ENCODE results near the gene DLG2. TPM values are rescaled to one million over a fixed set of nuclear protein-coding genes. Genes with fewer than 3 reads are reported as not detected.

The DLG2 gene
- polyA plus RNA-seq, 2 donors = 2.6 to 6.7 TPM

GRCh38 chr11:84468235-84468634, 1158.9 kb downstream of the DLG2 start:
- Histone ChIP-seq H3K27ac (ENCODE audit: low read depth in 2 of 2, low read length in 1 of 2) (no peak overlapping the region), H3K4me1 (ENCODE audit: control insufficient read depth in 2 of 2, insufficient read depth in 2 of 2, low read length in 1 of 2) (no peaks in the 10 kb centered on the region), H3K36me3 (ENCODE audit: control insufficient read depth in 2 of 2, insufficient read depth in 2 of 2, low read length in 1 of 2) (no peaks in the 10 kb centered on the region), H3K9me3 (ENCODE audit: control insufficient read depth in 2 of 2, insufficient read depth in 1 of 2, low read depth in 1 of 2, low read length in 1 of 2) (no peaks in the 10 kb centered on the region), H3K27me3 (ENCODE audit: control insufficient read depth in 1 of 2, insufficient read depth in 2 of 2, low read length in 2 of 2) (no peaks in the 10 kb centered on the region), H3K4me3 (ENCODE audit: low read depth in 1 of 2, low read length in 2 of 2) (no peak overlapping the region)

- H3K27me3 ChIP-seq (ENCODE audit: control insufficient read depth in 1 of 2, insufficient read depth in 2 of 2, low read length in 2 of 2) = no peaks in the 10 kb centered on the region
- H3K4me1 ChIP-seq (ENCODE audit: control insufficient read depth in 2 of 2, insufficient read depth in 2 of 2, low read length in 1 of 2) = no peaks in the 10 kb centered on the region
- no peak overlapping the region for H3K27ac ChIP-seq (ENCODE audit: low read depth in 2 of 2, low read length in 1 of 2)
- no peaks in the 10 kb centered on the region for H3K9me3 ChIP-seq (ENCODE audit: control insufficient read depth in 2 of 2, insufficient read depth in 1 of 2, low read depth in 1 of 2, low read length in 1 of 2)
- no peak overlapping the region for H3K4me3 ChIP-seq (ENCODE audit: low read depth in 1 of 2, low read length in 2 of 2)
- no peaks in the 10 kb centered on the region for H3K36me3 ChIP-seq (ENCODE audit: control insufficient read depth in 2 of 2, insufficient read depth in 2 of 2, low read length in 1 of 2)
- WGBS, 2 donors = 48 to 62% methylated on average over 4 of the region's 4 CpGs
Observed at GRCh38 chr11:84465040-84465439, 1162.1 kb downstream of the DLG2 start.

GRCh38 chr11:84455691-84456090, 1171.5 kb downstream of the DLG2 start:
- Histone ChIP-seq H3K4me1 (ENCODE audit: control insufficient read depth in 2 of 2, insufficient read depth in 2 of 2, low read length in 1 of 2) (no peaks in the 10 kb centered on the region), H3K27me3 (ENCODE audit: control insufficient read depth in 1 of 2, insufficient read depth in 2 of 2, low read length in 2 of 2) (no peaks in the 10 kb centered on the region), H3K27ac (ENCODE audit: low read depth in 2 of 2, low read length in 1 of 2) (no peak overlapping the region), H3K36me3 (ENCODE audit: control insufficient read depth in 2 of 2, insufficient read depth in 2 of 2, low read length in 1 of 2) (no peaks in the 10 kb centered on the region), H3K4me3 (ENCODE audit: low read depth in 1 of 2, low read length in 2 of 2) (no peak overlapping the region), H3K9me3 (ENCODE audit: control insufficient read depth in 2 of 2, insufficient read depth in 1 of 2, low read depth in 1 of 2, low read length in 1 of 2) (no peaks in the 10 kb centered on the region)
- WGBS, 2 donors = 62 to 70% methylated on average over 3 of the region's 3 CpGs

- H3K4me1 ChIP-seq (ENCODE audit: control insufficient read depth in 2 of 2, insufficient read depth in 2 of 2, low read length in 1 of 2) = no peaks in the 10 kb centered on the region
- H3K27ac ChIP-seq (ENCODE audit: low read depth in 2 of 2, low read length in 1 of 2) = no peak overlapping the region
- H3K4me3 ChIP-seq (ENCODE audit: low read depth in 1 of 2, low read length in 2 of 2) = no peak overlapping the region
- H3K9me3 ChIP-seq (ENCODE audit: control insufficient read depth in 2 of 2, insufficient read depth in 1 of 2, low read depth in 1 of 2, low read length in 1 of 2) = no peaks in the 10 kb centered on the region
- no peaks in the 10 kb centered on the region for H3K36me3 ChIP-seq (ENCODE audit: control insufficient read depth in 2 of 2, insufficient read depth in 2 of 2, low read length in 1 of 2)
- no peaks in the 10 kb centered on the region for H3K27me3 ChIP-seq (ENCODE audit: control insufficient read depth in 1 of 2, insufficient read depth in 2 of 2, low read length in 2 of 2)
Observed at GRCh38 chr11:84452211-84452610, 1174.9 kb downstream of the DLG2 start.

DNA sequence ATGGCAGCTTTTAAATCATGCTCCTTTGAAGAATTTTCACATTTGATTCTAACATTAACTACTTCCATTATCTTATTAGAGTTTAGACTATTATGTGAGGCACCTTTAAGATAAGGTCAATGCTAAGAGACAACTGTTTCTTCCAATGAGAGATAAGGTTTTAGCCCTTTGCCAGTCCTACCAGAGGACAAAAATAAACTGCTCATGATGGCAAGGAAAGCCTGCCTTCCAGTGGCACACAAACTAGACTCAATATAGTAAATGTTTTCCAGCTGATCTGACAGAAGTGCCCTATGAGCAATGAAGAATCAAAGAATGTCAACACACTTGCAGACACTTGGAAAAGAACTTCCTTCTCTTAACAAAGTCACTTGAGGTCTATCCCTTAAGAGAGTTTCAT, 1188.6 kb downstream of the DLG2 start:
- no peaks in the 10 kb centered on the region for H3K27me3 ChIP-seq (ENCODE audit: control insufficient read depth in 1 of 2, insufficient read depth in 2 of 2, low read length in 2 of 2)
- no peaks in the 10 kb centered on the region for H3K36me3 ChIP-seq (ENCODE audit: control insufficient read depth in 2 of 2, insufficient read depth in 2 of 2, low read length in 1 of 2)
- no peak overlapping the region for H3K27ac ChIP-seq (ENCODE audit: low read depth in 2 of 2, low read length in 1 of 2)
- H3K4me3 ChIP-seq (ENCODE audit: low read depth in 1 of 2, low read length in 2 of 2) = no peak overlapping the region
- H3K4me1 ChIP-seq (ENCODE audit: control insufficient read depth in 2 of 2, insufficient read depth in 2 of 2, low read length in 1 of 2) = no peaks in the 10 kb centered on the region
- H3K9me3 ChIP-seq (ENCODE audit: control insufficient read depth in 2 of 2, insufficient read depth in 1 of 2, low read depth in 1 of 2, low read length in 1 of 2) = no peaks in the 10 kb centered on the region

GRCh38 chr11:84437071-84437980, 1189.8 kb downstream of the DLG2 start:
- Histone ChIP-seq H3K27ac (ENCODE audit: low read depth in 2 of 2, low read length in 1 of 2) (no peak overlapping the region), H3K9me3 (ENCODE audit: control insufficient read depth in 2 of 2, insufficient read depth in 1 of 2, low read depth in 1 of 2, low read length in 1 of 2) (peaks cover 0 to 2% of the 10 kb centered on the region in 2 donors), H3K36me3 (ENCODE audit: control insufficient read depth in 2 of 2, insufficient read depth in 2 of 2, low read length in 1 of 2) (no peaks in the 10 kb centered on the region), H3K27me3 (ENCODE audit: control insufficient read depth in 1 of 2, insufficient read depth in 2 of 2, low read length in 2 of 2) (no peaks in the 10 kb centered on the region), H3K4me3 (ENCODE audit: low read depth in 1 of 2, low read length in 2 of 2) (no peak overlapping the region), H3K4me1 (ENCODE audit: control insufficient read depth in 2 of 2, insufficient read depth in 2 of 2, low read length in 1 of 2) (no peaks in the 10 kb centered on the region)
- WGBS, 2 donors = 10 to 16% methylated on average over 21 of the region's 21 CpGs

DNA sequence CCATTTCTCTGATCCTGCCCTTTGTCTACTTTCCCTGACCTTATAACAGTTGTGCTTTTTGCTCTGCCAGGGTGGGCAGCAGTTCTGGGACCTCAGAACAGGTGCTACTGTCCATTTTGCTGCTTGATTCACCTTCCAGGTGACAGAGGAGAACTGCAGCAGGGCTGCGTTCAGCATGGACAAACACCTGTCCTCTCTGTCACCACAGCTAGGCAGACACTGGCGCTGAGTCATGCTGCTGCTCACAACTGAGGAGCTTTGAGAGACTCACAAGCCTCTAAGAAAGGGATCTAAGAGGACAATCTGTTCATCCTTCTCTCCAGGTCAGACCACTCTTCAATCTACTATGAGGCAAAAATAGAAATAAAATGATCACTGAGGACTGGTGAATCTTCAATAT, 1196.5 kb downstream of the DLG2 start:
- Histone ChIP-seq H3K27ac (ENCODE audit: low read depth in 2 of 2, low read length in 1 of 2) (no peak overlapping the region), H3K36me3 (ENCODE audit: control insufficient read depth in 2 of 2, insufficient read depth in 2 of 2, low read length in 1 of 2) (no peaks in the 10 kb centered on the region), H3K4me3 (ENCODE audit: low read depth in 1 of 2, low read length in 2 of 2) (no peak overlapping the region), H3K4me1 (ENCODE audit: control insufficient read depth in 2 of 2, insufficient read depth in 2 of 2, low read length in 1 of 2) (no peaks in the 10 kb centered on the region), H3K27me3 (ENCODE audit: control insufficient read depth in 1 of 2, insufficient read depth in 2 of 2, low read length in 2 of 2) (no peaks in the 10 kb centered on the region), H3K9me3 (ENCODE audit: control insufficient read depth in 2 of 2, insufficient read depth in 1 of 2, low read depth in 1 of 2, low read length in 1 of 2) (peaks cover 0 to 2% of the 10 kb centered on the region in 2 donors)
- WGBS, 2 donors = 60 to 74% methylated on average over 2 of the region's 2 CpGs

DNA sequence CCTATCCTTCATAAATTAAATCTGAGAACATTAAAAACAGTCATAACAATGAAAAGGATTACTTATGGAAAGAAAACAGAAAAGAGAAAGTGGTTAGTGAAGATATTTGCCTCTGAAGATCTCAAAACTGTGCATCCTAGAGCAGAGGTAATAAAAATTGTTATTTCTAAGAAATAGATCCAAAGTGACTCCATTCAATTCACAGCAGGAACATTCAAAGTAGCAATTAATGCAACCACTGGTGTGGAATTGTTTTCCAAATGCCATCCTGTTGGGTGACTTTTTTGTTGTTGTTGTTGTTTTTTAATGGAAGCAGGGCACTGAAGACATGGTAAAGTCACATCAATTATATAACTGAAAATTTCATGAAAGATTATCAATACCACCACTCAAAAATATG, 1201.5 kb downstream of the DLG2 start:
- H3K4me3 ChIP-seq (ENCODE audit: low read depth in 1 of 2, low read length in 2 of 2) = no peak overlapping the region

GRCh38 chr11:84420271-84420670, 1206.9 kb downstream of the DLG2 start:
- H3K9me3 ChIP-seq (ENCODE audit: control insufficient read depth in 2 of 2, insufficient read depth in 1 of 2, low read depth in 1 of 2, low read length in 1 of 2) = no peaks in the 10 kb centered on the region
- no peaks in the 10 kb centered on the region for H3K36me3 ChIP-seq (ENCODE audit: control insufficient read depth in 2 of 2, insufficient read depth in 2 of 2, low read length in 1 of 2)
- no peak overlapping the region for H3K27ac ChIP-seq (ENCODE audit: low read depth in 2 of 2, low read length in 1 of 2)
- H3K4me1 ChIP-seq (ENCODE audit: control insufficient read depth in 2 of 2, insufficient read depth in 2 of 2, low read length in 1 of 2) = no peaks in the 10 kb centered on the region
- H3K27me3 ChIP-seq (ENCODE audit: control insufficient read depth in 1 of 2, insufficient read depth in 2 of 2, low read length in 2 of 2) = no peaks in the 10 kb centered on the region
- WGBS, 2 donors = 58 to 69% methylated on average over 4 of the region's 4 CpGs
- H3K4me3 ChIP-seq (ENCODE audit: low read depth in 1 of 2, low read length in 2 of 2) = no peak overlapping the region

More for the DNA sequence above, 1201.5 kb downstream of the DLG2 start:
- no peaks in the 10 kb centered on the region for H3K9me3 ChIP-seq (ENCODE audit: control insufficient read depth in 2 of 2, insufficient read depth in 1 of 2, low read depth in 1 of 2, low read length in 1 of 2)
- no peaks in the 10 kb centered on the region for H3K27me3 ChIP-seq (ENCODE audit: control insufficient read depth in 1 of 2, insufficient read depth in 2 of 2, low read length in 2 of 2)
- H3K36me3 ChIP-seq (ENCODE audit: control insufficient read depth in 2 of 2, insufficient read depth in 2 of 2, low read length in 1 of 2) = no peaks in the 10 kb centered on the region
- H3K4me1 ChIP-seq (ENCODE audit: control insufficient read depth in 2 of 2, insufficient read depth in 2 of 2, low read length in 1 of 2) = no peaks in the 10 kb centered on the region
- no peak overlapping the region for H3K27ac ChIP-seq (ENCODE audit: low read depth in 2 of 2, low read length in 1 of 2)

DNA sequence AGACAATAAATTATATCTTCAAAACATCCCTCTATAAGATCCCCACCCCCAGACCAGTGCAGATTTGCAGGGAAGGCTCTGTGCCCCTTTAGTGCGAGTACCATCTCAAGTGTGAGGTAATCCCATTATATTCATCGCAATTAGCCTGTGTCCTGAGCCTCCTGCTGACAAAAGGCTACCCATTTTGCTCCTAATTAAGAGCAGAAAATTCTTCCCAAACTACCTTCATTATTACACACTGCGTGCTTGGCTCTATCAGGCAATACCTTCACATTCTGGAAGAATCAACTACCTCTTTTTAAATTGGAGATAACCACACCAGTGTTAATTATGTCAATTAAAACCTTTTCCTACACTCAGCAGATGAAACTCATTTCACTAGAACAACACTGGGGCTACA, 1207.5 kb downstream of the DLG2 start:
- H3K4me1 ChIP-seq (ENCODE audit: control insufficient read depth in 2 of 2, insufficient read depth in 2 of 2, low read length in 1 of 2) = no peaks in the 10 kb centered on the region
- no peaks in the 10 kb centered on the region for H3K27me3 ChIP-seq (ENCODE audit: control insufficient read depth in 1 of 2, insufficient read depth in 2 of 2, low read length in 2 of 2)
- no peaks in the 10 kb centered on the region for H3K9me3 ChIP-seq (ENCODE audit: control insufficient read depth in 2 of 2, insufficient read depth in 1 of 2, low read depth in 1 of 2, low read length in 1 of 2)
- H3K36me3 ChIP-seq (ENCODE audit: control insufficient read depth in 2 of 2, insufficient read depth in 2 of 2, low read length in 1 of 2) = no peaks in the 10 kb centered on the region
- H3K27ac ChIP-seq (ENCODE audit: low read depth in 2 of 2, low read length in 1 of 2) = no peak overlapping the region
- WGBS, 2 donors = 56 to 73% methylated on average over 3 of the region's 3 CpGs
- no peak overlapping the region for H3K4me3 ChIP-seq (ENCODE audit: low read depth in 1 of 2, low read length in 2 of 2)
